Adipose tissue (tissue), 3 donors: ENCODE results near the gene CDKAL1. TPM values are rescaled to one million over a fixed set of nuclear protein-coding genes. Genes with fewer than 3 reads are reported as not detected.
"Not testable (repeated sequence)": the region's sequence is repeated elsewhere in the genome, so short reads cannot be mapped to it uniquely, and the experiment has no call there.

Source experiments
- H3K27ac ChIP-seq: one replicate; pipeline ENCODE4 v1.5.1; 2013; ENCODE audit warnings: low read depth, low read length
- WGBS, 3 donors: extraction: QIAGEN DNeasy Blood & Tissue Kit; methylation state at CpG; one replicate each; pipeline ENCODE4 v1.1.7; 2013; 5-methylcytosine and 5-hydroxymethylcytosine counted together
- polyA plus RNA-seq, 3 donors: library from polyadenylated mRNA; stranded (reverse); fragments of 200-250 nt; gene quantifications; one replicate each; pipeline ENCODE4 v1.2.3, GENCODE V29; 2013
- donor health status: healthy with polysubstance abuse.
- donor health status: Bipolar disorder and iron deficiency.
- donor health status: healthy.

The CDKAL1 gene
- polyA plus RNA-seq, 3 donors, result 2.9 to 6.0 (median 3.6) TPM

DNA sequence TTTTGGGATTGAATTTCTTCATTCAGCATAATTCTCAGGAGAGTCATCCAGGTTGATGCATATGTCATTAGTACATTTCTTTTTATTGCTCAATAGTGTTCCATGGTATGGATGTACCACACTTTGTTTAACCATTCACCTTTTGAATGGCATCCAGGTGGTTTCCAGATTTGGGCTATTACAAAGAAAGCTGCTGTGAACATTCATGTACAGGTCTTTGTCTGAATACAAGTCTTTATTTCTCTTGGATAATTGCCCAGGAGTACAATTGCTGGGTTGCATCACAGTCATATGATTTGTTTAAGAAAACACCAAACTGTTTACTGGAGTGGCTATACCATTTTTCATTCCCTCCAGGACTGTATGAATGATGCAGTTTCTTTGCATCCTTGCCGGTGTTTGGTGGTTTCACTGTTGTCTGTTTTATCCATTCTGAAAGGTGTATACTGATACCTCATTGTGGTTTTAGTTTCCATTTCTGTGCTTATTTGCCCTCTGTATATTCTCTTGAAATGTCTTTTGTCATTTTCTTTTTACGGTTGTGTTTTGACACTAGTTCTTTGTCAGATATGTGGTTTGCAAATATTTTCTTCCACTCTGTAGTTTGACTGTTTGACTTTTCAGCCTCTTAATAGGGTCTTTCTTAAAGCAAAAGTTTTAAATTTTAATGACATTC, 8.8 kb downstream of the CDKAL1 start:
- H3K27ac ChIP-seq, result no peak overlapping the region
- WGBS, 3 donors, result 71 to 88% (median 77%) methylated on average over 2 of the region's 2 CpGs

DNA sequence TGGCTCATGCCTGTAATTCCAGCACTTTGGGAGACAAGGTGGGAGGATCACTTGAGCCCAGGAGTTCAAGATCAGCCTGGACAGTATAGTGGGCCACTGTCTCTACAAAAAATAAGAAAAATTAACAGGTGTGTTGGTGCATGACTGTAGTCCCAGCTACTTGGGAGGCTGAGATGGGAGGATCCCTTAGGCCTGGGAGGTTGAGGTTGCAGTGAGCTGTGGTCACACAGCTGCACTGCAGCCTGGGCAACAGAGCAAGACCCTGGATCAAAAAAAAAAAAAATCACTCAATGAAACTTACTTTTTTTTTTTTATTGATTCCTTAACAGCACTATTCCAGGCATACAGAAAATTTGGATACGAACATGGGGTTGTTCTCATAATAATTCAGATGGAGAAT, 14.0 kb downstream of the CDKAL1 start:
- H3K27ac ChIP-seq, result no peak overlapping the region
- WGBS, 3 donors, result 98 to 100% (median 98%) methylated on average over 1 of the region's 1 CpG

DNA sequence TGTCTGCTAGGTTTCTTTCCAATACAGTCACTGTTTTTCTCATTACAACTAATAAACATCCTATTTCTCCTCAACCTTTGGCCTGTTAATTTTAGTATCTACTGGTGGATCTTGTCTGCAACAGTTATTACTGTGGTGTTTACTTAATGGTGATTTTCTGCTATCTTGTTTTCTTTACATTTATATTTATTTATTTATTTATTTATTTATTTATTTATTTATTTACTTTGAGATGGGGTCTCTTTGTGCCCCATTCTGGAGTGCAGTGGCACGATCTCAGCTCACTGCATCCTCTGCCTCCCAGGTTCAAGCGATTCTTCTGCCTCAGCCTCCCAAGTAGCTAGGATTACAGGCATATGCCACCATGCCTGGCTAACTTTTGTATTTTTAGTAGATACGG, 15.1 kb downstream of the CDKAL1 start:
- not testable (repeated sequence) for H3K27ac ChIP-seq
- WGBS, 3 donors, result 92 to 98% (median 98%) methylated on average over 3 of the region's 3 CpGs

DNA sequence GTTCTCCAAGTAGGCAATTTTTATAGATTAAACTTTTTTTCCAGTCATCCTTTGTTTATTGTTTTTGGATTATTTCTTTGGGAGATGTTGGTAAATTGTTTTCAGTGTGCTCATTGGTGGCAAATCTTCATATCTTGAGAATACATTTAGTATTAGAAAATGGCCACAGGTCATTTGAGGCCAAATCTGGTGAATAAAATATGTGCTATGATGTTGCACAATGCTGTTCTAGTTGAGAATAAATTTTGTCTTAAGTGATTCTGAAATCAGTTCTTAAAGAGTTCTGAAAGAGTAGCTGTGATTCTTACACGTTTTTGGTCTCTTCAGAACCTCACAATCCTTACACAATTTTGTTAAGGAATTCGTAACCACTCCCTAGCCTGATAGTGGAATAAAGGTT, 20.1 kb downstream of the CDKAL1 start:
- 69 to 84% (median 69%) methylated on average over 2 of the region's 2 CpGs for WGBS, 3 donors
- H3K27ac ChIP-seq, result no peak overlapping the region

DNA sequence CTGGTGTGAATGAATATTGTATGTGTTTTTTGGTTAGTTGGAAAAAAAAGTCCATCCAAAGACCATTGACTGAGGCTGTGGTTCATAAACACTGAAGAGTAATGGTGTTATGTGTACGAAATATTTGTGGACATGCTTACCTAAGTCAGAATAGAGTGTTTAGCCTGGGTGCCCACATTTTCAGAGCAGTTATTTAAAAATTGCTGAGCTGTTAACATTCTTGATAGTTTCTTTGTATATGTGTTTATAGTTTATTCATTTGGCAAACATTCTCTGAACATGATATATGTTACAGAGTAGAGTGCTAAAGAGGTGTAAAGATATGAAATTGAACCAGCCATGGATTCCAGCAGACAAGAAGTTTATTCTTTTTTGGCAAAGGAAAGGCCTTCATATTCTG, 20.6 kb downstream of the CDKAL1 start:
- 95 to 97% (median 97%) methylated on average over 1 of the region's 1 CpG for WGBS, 3 donors
- H3K27ac ChIP-seq, result no peak overlapping the region

DNA sequence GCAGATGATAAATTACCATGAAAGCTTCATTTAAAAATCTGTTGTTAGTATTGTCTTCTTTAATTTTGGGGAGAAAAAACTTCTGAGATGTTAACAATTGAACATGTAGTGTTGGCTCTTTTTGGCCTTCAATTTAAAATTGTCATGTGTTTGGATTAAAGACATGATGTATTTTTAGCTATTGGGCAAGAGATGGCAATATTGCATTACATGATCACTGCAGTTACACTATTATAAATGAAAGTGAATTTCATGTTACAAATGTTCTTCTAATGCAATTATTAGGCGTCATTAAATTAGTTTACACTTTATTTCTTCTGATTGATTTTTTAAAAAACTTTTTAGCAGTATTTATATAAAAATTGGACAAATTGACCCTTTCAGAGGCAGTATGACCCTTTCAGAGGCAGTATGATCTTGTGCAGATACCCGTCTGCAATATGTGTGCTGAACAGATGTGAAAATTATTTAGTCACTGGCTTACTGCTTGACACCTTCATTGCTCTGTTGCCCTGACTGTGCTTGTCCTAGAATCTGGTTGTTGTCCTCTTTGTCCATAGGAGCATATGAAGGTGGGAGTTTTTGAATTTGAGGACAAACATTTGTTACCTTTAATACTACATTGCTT, 25.8 kb downstream of the CDKAL1 start:
- H3K27ac ChIP-seq, result no peak overlapping the region
- 43 to 64% (median 61%) methylated on average over 2 of the region's 2 CpGs for WGBS, 3 donors

DNA sequence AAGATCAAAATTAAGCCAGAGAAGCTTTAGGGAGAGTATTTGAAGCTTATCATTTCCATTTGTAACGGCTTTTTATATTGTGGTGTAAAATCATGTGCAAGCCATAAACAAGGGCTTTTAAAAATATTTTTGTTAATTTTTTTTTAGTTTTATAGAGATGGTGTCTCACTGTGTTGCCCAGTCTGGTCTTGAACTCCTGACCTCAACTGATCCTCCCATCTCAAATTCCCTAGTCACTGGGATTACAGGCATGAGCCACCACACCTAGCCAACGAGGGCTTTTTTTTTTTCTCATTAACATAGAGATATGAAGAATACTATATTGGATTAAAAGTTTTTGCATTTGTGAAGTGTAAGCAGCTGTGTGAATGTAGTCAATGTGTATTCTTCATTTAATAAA, 29.1 kb downstream of the CDKAL1 start:
- no peak overlapping the region for H3K27ac ChIP-seq
- 92 to 94% (median 93%) methylated on average over 2 of the region's 2 CpGs for WGBS, 3 donors

DNA sequence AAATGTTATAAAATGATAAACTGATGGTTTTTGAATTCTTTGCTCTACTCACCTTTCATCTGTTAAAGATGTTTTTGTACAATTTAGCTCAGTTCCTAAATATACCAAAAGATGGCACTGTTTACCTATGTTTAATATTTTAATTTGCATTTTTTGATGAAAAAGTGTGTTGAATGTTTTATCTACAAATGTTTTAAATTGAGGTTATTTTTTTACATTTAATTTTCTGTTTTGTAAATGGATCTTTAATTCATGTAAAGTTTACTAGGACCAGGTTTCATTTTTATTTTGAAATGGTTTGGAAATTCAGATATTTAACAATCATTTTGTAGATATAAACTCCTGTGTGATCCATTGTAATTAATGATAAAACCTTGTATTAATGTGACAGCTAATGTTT, 30.0 kb downstream of the CDKAL1 start:
- no peak overlapping the region for H3K27ac ChIP-seq

DNA sequence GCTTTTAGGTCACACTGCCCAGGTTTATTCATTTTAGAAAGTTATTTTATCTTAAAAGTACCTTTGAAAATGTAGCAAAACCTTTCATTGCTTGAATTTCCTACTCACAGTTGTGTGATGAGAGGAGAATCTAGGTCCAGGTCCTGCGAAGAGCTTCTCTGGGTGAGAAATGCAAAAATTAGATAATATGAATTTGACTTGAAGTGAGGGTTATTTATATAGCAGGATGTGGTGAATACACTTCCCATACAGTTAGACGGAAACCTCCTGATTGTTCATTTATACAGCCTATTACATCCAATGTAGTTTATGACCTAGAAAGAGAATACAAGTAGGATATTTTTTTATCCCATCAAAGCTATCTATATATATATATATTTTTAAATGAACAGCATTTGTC, 30.5 kb downstream of the CDKAL1 start:
- 54 to 66% (median 56%) methylated on average over 2 of the region's 2 CpGs for WGBS, 3 donors
- no peak overlapping the region for H3K27ac ChIP-seq

DNA sequence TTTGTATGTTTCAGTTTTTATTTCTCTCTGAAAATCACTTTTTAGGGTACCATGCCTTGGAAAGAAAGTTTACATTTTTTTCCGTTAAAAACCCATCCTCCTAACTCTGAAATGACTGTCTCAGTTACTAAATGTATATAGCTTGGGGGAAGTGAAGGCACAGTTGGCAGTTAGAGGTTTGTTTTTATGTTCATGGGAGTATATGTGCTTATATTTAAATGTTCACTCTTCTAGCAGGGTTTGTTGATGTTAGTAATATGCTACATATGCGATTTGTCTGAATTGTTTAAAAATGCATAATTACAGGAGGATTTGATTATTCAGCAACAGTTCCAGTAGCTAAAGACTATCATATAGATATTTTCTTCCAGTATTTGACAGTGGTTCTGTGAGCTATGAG, 31.1 kb downstream of the CDKAL1 start:
- H3K27ac ChIP-seq, result no peak overlapping the region
- WGBS, 3 donors, result 89 to 96% (median 94%) methylated on average over 2 of the region's 2 CpGs

DNA sequence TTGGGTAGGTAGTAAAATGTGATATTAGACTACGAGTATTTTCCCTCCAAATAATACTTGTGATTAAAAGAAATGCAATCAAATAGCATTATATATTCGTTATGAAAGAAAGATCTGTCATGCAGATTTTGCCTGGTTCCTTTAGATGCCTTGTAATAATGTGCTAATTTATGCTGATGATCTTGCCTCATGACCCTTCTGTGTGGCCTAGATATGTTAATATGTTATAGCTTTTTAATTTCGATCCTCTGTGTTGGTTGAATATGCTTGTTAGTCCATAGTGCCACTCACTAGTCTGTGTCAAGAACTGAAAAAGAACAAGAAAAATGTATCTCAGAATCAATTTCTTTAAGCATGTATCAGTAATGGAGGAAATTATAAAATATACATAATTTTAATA, 31.9 kb downstream of the CDKAL1 start:
- 92 to 97% (median 95%) methylated on average over 3 of the region's 3 CpGs for WGBS, 3 donors

DNA sequence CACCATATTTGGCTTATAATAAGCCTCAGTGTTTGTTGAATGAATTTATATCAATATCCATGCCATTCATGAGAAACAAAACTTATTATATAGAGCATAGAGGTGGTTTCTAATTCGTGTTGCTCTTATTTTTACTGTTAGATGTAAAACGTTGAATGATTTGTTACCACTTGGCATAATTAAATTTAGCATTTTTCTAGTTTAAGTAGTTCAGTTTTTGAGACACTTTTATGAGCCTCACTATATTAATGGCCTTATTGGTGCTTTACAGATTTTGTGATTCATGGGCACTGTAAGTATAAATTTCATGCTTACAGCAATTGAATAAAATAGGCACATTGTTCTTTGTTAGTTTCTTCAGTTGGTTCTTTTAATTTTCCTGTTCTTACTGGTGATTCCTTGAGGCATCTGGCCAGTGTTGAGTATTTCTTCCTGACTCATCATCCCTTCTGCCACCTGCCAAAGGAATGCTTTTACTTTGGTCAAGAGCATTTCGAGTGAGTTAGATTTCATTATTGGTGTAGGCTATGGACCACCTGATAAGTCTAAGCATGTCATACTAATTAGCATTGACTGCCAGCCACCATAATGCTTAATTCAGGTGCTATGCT, 34.8 kb downstream of the CDKAL1 start:
- WGBS, 3 donors, result 77 to 84% (median 82%) methylated on average over 3 of the region's 3 CpGs
- H3K27ac ChIP-seq, result no peak overlapping the region

More for the DNA sequence above, 31.9 kb downstream of the CDKAL1 start:
- no peak overlapping the region for H3K27ac ChIP-seq

DNA sequence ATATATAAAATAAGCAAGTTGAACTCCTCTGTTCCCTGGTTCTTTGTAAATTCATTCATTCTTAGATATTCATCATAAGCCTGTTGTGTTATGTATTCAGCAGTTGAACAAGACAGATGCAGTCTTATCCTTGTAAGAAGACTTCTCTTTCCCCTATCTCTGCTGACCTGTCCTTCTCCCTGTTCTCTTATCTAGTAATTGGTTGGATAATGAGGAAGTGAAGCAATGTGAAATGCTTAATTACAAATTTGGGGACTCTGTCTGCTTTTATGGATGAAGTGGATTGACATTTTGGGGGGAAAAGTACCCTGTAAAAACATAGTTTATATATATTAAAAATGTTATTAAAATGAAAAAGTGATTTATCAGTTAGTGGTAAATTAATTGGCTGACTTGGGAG, 37.0 kb downstream of the CDKAL1 start:
- H3K27ac ChIP-seq, result no peak overlapping the region

DNA sequence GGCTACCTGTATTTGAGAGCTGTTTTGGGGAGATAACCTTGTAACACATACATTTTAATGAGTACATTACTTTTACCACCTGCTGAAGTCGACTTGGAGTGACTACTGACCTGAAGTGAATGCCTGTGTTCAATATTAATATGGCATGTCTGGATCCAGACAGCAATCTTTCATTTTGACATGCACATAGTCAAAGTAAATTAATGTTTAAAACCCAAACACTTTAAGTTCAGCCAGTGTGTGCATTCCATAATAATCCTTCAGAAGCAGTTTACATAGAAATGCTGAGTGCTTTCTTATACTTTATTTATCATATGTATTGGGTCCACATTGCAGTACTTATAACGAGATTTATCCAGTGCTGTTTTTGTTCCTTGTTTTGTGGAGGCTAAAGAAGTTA, 38.0 kb downstream of the CDKAL1 start:
- 63 to 72% (median 67%) methylated on average over 2 of the region's 2 CpGs for WGBS, 3 donors
- H3K27ac ChIP-seq, result no peak overlapping the region

DNA sequence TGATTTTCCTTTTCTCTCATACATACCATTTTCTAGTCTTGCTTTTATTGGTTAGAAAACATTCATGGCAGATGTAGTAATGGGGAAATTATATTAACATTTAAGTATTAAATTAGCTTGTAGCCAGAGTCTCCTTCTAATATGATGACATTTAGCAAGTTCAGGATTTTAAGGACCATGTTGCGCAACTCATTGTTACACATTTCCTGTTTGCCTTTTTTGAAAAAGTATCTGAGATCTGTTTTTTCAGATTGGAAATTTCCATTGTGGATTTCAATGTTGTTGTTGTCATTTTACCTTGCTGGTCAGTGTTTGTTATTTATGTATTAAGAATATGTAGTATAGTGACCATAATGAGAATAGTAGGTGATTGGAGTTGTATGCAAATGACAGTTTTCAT, 38.7 kb downstream of the CDKAL1 start:
- H3K27ac ChIP-seq, result no peak overlapping the region
- WGBS, 3 donors, result 64 to 86% (median 75%) methylated on average over 1 of the region's 1 CpG

DNA sequence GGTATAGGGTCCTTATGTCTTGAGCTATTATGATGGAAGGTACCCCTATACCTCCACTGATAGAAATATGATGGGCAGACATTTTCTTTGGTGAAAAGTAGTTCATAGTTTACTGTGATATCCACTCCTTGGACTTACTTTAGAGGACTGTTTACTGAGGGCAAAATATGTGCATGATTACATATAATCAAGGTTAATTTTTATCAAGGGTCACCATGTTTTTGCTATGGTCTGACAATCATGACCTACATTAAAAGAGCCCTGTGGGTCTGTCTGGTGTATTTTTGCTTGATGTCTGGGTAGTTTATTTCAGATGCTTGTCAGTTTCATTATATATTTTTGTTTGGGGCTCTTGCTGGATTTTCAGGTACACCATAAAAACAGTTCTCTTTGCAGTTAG, 40.1 kb downstream of the CDKAL1 start:
- H3K27ac ChIP-seq, result no peak overlapping the region

DNA sequence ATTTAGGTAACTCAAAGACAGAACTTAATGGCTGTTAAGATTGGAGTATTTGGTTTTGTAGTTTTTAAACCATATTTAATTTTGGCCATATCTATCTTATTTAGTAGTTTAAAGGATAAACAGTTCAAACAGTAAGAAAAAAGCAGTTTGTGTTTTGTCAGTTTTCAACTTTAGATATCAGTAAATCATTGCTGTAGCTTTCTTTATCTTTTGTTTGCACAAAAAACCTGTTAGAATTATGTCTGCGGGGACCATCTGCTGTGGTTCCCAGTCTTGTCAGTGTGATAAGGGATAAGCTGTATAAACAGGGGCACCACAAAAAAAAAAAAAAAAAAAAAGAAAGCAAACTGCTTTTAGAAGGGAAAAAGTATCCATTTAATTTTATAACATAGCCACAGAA, 40.9 kb downstream of the CDKAL1 start:
- WGBS, 3 donors, result 21 to 75% (median 64%) methylated on average over 1 of the region's 1 CpG

DNA sequence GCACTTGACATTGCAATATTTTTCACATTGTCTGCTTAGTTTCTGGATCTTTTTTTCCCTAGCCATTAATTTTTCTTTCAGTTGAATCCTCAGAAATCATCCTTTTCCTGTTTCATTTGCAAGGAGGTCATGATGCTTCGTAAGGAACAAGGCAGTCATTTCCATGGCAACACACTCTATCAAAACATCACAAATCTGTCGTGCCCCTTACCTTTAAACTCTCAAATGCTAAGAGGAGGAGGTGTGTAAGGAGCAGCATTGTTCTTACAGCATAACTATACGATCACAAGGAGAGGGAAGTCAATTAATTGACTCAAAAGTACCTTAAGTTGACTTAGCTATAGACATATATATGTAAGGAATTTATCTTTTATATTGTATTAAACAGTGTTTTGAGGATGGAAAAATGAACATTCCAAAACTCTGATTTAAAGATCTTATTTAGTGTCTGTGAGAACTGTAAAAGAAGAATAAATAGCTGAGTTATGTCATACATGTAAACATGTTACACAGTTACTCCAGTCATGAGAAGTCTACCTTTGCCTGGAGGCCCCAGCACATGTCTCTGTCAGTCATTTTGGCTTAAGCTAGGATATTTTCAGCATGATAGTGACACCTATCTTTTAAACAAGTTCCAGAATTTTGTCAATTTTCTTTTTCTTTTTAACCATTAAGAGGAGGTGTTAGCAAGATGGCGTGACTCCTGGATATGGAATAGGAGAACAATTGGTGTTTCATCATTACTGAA, 41.6 kb downstream of the CDKAL1 start:
- no peak overlapping the region for H3K27ac ChIP-seq
- WGBS, 3 donors, result 64 to 67% (median 66%) methylated on average over 4 of the region's 4 CpGs

More for the DNA sequence above, 40.9 kb downstream of the CDKAL1 start:
- no peak overlapping the region for H3K27ac ChIP-seq

DNA sequence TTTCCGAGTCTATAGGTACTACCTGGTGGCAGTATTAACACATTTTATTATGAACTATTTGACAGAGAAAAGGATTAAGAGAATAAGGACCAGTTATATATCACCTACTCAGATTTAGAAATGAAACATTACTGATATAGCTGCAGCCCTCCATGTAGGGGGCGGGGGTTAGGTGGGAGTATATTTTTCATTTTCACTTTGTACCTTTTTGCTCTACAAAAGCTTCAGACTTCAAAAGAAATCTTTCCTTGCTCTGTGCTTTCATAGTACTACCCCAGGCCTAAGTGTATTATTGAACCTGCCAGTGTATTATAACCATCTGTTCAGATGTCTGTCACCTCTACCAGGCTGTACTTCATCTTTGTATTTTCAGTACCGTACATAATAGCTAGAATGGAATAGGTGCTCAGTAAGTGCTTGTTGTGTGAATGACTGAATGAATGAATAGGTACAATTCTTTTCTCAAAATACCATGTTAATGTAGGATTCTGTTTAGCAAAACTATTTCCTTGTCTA, 43.0 kb downstream of the CDKAL1 start:
- 95 to 96% (median 95%) methylated on average over 3 of the region's 3 CpGs for WGBS, 3 donors

More for the DNA sequence above, 43.0 kb downstream of the CDKAL1 start:
- no peak overlapping the region for H3K27ac ChIP-seq
